GM21528 (cell line): ENCODE data around the gene SMARCE1.

ENCODE experiments used
- ATAC-seq: cut with Tn5 transposase; IDR thresholded peaks from one replicate; pipeline ENCODE4 v1.9.1; 2021; ENCODE audit warnings: mild to moderate bottlenecking, moderate library complexity; ENCODE audit not compliant: unreplicated experiment, low FRiP score

The SMARCE1 gene

GRCh38 chr17:40613467-40614154 lies 34.0 kb downstream of the SMARCE1 start:
- no peak for ATAC-seq

DNA sequence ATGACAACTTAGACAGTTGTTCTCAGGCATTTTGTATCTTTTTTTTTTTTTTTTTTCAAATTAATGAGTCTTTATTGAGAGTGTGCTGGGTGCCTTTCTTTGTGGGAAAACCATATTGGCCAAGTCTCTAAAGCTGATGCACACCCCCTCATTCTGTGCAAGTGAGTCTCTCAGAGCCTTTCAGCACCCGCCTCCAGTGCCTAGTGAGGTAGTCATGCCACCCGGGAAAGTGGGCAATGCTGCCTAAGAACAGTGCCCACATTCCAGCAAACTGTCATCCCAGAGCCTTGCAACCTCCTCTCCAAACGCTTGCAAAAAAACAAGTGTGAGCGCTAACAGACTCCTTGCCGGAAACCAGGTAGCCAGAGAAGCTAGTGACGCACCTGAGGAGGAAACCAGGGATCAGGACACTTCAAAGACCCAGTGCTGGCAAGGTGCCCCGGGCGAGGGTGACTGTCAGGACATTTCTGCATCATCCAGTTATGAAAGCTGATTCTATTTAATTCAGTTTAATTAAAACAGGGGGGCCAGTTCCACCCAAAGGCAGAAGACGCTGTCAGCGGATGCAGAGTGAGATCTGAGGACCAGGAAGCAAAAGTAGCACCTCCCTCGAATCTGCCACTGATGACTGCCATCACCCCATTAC lies 34.9 kb downstream of the SMARCE1 start:
- ATAC-seq: no peak

GRCh38 chr17:40611840-40612474 lies 35.7 kb downstream of the SMARCE1 start:
- no peak for ATAC-seq

DNA sequence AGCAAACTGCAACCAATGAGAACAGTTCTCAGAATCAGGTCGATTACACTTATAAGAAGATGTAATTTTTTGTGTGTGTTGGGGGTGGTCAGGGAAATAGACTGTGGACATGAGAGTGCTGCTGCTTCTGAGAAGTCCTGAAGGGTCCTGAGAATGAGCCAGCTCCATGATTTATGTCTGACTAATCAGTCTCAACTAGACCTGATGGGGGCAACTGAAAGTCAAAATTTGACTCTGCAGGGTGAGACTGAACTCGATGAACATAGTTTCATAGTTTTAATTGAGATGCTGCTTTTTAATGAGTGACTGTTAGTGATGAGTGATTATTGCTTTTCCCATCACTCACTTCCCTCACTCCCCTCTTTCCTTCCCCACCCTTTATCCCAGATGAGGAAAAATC lies 37.3 kb downstream of the SMARCE1 start:
- no peak for ATAC-seq

- ATAC-seq: no peak
Observed at GRCh38 chr17:40608061-40608581, 39.5 kb downstream of the SMARCE1 start.

GRCh38 chr17:40607641-40608040 lies 40.0 kb downstream of the SMARCE1 start:
- ATAC-seq: no peak

GRCh38 chr17:40606548-40607353 lies 40.9 kb downstream of the SMARCE1 start:
- ATAC-seq: no peak

DNA sequence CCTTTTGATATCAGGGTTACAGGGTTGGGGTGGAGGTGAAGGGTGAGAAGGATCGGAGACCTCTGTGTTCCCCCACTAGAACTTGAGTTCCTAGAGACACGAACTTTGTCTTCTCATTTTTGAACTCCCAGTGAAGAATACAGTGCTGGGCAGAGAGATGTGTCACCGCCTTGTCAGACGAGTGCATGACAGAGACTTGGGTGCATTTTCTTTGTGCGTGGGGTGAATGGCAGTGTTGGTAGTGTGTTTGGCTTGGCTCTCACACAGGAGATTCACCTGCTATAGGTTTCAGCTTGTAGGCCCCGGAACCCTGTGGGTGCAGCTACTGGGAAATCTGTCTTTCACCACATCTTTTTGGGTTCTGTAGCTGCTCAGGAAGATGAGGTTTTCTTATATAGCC lies 42.3 kb downstream of the SMARCE1 start:
- ATAC-seq: no peak

DNA sequence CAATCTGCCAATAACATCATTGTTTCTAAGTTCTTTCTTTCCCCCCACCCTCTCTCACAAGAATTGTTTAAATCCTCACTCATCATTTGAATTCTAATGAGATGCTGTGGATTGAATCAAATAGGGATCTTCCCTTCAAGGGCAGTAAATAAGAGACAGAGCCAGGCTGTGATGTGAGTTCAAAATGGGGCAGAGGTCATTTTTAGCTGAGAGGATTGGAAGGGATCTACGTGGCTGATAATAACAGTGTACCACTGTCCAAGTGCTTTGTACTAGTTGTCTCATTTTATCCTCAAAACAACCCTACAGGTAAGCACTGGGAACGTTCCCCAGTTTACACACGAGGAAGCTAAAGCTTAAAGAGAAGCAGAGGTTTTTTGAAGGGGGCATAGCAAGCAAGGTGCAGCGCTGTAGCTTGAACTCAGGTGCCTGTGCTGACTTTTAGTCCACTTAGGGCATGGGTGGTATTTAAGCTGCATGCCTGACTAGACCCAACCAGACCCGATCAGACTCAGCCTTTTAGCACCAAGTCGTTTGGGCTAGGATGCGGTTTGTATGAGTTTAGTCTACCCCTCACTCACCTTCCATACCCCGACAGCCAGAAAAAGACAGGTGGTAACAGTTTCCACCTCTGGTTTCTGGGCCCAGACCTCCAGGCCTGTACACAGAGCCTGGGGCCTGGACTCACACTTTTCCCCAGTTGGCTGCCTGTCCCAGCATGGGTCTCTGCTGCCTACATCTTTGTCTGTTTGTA lies 43.1 kb downstream of the SMARCE1 start:
- ATAC-seq: no peak

DNA sequence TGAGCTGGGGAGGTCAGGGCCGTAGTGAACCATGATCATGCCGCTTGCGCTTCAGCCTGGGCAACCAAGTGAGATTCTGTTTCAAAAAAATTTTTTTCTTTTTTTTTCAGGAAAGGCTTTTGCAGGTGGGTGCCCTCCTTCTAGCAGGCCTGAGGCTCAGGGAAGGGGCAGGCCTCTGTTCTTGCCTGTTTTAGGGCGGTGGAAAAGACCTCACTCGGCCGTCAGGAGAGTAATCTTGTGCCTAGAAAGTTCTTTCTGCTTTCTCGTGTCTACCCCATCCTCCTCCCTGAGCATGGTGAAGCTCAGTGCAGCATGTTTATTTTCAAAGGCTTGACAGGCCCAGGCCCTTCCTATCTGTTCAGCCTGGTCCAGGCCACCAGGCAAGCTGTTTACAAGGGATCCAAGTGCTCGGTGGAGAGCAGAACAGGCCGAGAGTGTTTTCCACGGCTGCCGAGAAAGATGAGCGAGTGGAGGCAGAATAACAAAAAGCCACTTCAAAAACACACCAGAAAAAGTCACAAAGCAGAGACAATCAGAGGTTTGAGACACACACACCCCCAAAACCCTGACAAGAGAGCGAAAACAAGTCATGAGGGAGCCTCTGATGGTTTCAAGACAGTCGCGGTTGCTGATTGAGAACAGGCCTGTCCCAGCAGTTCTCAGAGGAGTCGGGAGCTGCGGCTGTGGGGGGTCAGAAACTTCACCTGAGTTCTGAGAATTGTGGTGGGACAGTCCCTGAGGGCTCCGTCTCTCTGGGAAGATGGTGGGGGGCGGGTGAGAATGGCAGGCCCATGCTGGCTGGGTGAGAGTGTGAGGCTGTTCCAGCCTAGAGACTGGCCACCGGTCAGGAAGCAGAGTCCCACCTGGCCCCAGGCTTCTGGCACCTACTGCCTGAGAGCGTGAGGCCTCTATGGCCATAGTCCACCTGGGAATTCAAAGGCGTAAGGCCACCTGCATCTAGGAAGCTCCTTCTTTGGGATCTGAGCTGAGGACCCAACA lies 44.9 kb downstream of the SMARCE1 start:
- no peak for ATAC-seq

DNA sequence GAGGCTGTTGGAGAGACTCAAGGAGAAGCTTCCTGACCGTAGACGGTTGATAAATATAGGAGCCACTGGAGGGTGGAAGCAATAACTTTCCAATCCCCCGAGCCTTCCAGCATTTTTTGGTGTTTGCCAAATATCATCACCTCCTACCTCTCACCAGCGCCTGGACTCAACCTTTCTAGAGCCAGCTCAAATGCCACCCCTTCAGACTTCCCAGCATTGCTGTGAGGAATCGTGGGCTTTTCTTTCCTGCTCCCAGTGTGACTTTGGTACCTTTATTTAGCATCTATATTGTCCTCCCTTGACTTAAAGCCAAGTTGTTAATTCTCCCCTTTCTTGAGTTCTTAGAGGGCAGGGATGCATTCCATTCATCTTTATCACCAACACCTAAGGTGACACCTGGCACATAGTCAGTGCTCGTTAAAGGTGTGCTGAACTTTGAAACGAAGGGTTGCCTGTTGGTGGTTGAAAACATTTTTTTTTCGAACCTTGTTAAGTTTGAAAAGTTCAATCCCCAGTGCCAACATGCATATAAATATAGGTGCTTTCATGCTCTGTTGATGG lies 47.1 kb downstream of the SMARCE1 start:
- ATAC-seq: no peak

GRCh38 chr17:40599468-40599763 lies 48.2 kb downstream of the SMARCE1 start:
- no peak for ATAC-seq

- ATAC-seq: peak; percentile 75
Observed at GRCh38 chr17:40598619-40599467, 48.8 kb downstream of the SMARCE1 start.

DNA sequence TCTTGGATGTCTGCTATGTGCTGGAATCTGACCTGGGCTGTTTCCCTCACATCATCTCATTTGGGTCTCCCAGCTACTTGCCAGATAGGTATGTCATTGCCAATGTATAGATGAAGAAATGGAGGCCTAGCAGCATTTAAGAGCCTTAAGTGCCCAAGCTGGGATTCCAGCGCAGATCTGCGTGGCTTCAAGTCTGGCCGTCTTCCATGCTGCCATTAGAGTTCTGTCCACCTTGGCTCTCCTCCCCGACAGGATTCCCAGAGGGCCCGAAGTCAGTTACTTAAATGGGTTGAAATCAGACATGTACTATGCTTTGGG lies 49.4 kb downstream of the SMARCE1 start:
- no peak for ATAC-seq

- no peak for ATAC-seq
Observed at GRCh38 chr17:40597556-40598300, 49.9 kb downstream of the SMARCE1 start.

- ATAC-seq: no peak
Observed at GRCh38 chr17:40597156-40597555, 50.5 kb downstream of the SMARCE1 start.

- no peak for ATAC-seq
Observed at GRCh38 chr17:40596261-40596919, 51.2 kb downstream of the SMARCE1 start.
